GM18858 (cell line): Measurements from ENCODE around the gene RRP9.

Experiments
- ATAC-seq: cut with Tn5 transposase; IDR thresholded peaks from one replicate; pipeline ENCODE4 v1.9.1; 2021; ENCODE audit not compliant: unreplicated experiment

Gene RRP9

DNA sequence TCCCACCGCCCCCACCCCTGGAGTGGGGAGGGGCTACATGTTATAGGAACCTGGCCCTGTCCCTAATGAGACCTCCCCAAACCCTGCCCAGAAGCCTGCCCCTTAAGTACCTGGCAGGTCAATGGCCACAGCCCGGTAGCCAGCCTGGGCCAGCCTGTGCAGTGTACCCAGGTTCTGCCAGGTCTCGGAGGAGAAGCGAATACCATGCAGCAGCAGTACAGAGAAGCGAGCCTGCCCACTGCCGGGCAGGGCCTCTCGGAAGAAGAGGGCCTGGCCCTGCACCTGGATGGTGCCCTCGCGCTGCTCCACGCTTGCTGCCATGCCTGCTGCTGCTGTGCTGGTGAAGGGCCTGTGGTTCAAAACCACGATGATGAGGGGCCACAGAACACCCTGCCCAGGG, 29.6 kb upstream of the RRP9 start:
- ATAC-seq = no peak

DNA sequence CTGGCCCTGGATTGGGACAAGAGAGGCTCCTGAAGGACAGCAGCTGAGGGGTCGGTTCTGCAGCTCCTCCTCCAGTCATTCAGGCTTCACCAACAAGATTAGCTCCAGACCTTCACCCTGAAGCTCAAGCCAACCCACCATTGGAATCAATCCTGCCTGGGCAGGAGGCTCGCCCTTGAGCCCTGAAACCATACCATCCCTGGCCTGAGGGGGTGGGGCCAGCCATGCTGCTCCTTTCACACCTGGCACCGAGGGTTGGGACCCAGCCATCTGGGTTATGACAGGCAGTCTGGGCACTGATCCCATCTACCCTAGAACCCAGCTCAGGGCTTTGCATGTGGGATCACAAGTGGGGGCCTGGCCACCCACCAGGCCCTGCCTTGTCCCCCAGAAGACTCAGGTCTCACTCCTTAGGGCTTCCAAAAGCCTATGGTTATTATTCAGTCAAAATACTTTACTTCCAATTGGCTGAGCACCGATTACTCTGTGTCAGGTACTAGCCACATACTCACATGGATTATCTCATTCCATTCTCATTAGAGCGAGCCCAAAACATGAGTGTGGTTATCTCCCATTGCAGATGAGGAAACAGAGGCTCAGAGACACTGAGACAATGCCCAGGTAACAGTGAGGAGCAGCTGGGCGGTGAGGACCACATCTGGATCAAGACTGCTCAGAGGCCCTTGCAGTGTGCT, 29.0 kb upstream of the RRP9 start:
- no peak for ATAC-seq

DNA sequence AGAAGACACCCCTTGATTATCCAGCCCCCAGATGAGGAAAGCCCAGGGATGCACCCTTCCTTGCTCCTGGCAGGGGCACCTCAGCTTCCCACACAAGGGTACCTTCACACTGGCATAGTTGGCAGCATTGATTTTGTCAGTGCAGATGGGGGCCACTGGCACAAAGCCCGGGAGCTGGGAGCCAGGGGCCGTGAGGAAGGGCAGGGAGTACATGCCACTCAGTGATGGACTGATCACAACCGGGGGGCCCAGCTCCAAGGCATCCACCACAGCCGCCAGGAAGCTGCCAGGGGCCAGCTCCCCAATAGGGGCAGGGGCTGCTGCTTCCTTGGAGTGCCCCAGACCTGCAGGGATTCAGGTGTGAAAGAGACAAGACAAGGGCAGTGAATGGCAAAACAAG, 28.1 kb upstream of the RRP9 start:
- ATAC-seq = no peak

DNA sequence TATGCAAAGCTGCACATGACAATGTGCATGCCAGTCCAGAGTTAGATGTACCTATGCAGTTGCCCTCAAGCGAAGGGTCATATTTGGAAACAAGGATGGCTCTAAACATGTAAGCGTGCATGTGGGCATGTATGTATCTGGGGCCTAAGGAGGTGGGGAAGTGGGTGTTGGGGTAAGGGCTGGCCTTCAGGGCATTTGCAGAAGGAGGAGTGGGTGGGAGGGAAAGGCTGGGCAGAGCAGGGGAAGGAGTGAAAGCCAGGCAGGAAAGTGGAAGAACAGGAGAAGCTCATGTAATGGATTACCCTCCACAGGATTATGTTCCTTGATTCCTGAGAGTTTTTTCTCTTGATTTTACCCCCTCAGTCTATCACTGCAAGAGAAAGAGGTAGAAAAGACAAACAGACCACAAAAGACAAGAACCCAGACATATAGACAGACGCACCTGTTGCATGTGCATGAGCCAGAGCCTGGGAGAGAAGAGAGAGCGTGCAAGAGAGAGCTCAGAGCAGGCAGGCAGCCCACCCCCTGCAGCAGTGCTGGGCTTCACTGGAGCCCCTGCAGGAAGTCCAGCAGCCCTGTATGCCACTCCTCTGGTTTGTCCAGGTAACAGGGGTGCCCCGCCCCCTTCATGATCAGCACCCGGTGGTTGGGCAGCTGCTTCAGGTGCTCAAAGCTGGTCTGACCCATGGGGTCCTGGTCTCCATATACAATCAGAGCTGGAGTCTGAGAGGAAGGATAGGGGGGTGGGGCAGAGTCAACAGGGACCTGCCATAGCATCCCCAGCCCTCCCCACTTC, 27.4 kb upstream of the RRP9 start:
- ATAC-seq = no peak

DNA sequence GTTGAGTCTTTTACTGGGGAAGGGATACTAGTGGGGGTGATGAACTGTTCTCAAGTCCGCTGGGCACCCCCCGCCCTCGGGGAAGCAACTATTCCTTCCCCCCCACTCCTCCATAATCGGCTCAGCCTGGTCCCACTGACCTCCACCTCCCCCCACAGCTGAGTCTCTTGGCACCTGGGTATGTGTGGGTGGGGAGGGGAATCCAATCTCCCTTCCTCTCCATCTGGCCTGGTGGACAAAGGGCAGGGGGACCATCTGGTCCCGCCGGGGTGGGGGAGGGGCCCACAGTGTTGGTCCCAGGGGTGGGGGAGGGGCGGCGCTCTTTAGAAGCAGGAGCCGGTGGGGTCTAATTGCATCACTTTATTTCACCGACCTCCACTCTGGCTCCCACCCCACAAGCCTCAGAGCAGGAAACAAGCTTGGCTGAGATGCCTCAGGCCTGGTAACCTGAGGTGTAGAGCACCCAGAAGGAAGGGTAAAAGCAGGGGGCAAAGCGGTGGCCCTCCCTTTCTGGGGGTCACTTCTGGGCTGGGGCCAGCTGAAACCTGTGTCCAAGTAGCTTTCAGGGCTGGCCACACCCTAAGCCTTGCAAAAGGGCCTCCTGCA, 26.6 kb upstream of the RRP9 start:
- ATAC-seq = no peak

DNA sequence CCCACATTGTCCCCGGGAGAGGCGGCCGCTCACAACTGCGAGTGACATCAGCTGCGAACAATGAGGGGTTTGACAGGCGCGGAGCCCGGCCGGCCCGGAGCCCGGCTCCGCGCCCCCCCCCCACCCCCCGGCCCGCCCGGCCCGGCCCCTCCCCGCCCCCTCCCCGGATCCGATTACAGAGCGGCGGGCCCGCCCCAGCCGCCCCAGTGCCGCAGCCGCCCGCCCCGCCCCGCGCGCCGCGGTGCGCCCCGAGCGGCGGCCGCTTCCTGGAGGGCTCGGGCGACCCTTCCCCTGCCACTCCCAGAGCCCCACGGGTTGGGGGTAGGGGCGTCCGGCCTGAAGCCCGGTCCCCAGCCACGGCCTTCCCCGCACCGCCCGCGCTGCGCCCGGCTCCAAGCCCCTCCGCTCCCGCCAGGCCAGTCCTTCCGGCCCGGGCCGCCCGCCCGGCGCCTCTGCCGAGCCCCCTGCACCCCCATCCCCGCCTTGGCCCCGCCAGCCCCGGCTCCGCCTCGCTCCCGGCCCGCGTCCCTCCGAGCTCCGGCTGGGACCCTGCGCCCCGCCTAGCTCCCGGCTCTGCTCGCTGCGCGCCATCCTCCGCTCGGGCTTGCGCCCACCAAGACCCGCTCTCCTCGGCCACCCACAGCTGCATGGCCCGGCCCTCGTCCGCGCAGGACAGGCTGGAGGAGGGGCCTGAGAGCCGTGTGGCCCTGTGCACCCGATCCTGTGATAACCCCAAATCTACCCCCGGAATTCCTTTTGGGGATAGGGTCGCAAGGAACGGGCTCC, 25.9 kb upstream of the RRP9 start, which contains the start of gene PCBP4:
TSS of gene PCBP4 (minus strand) at position 71 of the 786 bp plus-strand sequence. CDS start 6,214 bp downstream, outside the sequence.
- ATAC-seq = no peak

DNA sequence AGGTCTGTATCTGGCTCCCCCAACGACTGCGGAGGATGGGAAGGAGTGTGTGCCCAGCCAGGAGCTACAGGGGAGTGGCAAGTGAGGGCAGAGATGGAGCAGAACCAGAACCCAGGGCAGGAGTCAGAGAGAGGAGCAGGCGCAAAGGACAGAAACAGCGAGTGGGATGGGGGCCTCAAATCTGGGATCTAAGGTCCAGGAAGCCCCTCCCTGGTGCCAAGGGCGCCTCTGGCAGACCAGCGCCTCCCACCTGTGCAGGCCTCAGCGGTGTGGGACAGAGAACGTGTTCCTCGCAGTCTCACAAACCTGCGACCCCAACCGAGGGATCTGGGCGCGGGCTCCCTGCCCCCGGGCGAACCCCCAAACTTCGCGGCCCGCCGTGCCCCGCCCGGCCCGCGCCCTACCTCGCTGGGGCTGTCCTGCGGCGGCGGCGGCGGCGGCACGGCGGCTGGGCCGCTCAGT, 25.2 kb upstream of the RRP9 start:
- ATAC-seq = no peak

DNA sequence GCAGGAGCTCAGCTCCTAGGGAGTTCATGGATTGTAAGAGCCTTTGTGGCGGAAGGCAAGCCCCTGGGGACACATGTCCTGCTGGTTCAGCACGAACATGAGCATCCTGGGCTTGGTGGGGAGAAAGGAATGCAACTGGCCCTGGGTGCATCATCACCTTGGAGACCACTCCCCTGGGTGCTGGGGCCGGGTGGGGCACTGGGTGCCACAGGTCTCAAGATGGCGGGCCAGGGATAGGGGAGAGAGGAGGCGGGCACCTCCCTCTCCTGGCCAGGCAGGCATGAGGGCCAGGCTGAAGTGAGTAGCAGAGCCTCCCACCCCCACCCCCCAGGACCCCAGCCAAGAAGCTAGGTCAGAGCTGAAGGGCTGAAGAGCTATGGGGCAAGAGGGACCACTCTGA, 24.8 kb upstream of the RRP9 start:
- ATAC-seq = no peak

DNA sequence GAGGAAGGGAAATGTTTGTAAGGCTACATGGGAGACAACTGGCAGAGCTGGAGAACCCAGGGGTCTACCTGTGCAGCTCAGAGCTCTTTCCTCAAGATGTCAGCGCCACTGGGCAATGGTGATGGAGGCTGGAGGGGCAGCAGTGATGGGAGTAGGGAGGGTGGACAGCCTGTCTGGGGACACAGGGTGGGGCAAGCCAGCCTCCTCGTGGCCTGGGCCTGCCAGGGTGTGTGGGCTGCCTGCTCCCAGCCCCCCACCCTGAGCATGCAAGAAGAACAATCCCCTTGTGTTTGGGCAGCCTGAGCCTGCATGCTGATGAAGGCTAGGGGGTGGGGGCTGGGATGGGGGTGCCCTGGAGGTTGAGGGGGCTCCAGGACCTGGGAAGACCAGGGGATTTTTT, 24.3 kb upstream of the RRP9 start:
- no peak for ATAC-seq

DNA sequence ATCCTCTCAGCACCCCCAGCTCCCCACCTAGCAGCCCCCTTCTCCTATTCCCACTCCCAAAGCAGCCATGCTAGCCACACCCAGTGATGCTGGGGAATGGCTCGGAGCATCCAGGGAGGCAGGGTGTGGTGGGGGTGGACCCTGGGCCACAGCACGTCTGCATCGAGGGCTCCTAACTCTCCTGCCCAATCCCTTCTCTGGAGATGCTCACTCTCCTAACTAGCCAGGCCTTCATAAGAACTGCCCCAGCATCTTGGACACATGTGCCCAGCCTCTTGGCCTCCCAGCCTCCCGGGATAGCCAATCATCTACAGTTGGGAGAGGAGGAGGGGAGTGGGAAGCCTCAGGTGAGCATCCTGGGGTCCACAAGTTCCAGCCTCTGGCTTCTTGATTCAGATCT, 22.8 kb upstream of the RRP9 start:
- no peak for ATAC-seq

DNA sequence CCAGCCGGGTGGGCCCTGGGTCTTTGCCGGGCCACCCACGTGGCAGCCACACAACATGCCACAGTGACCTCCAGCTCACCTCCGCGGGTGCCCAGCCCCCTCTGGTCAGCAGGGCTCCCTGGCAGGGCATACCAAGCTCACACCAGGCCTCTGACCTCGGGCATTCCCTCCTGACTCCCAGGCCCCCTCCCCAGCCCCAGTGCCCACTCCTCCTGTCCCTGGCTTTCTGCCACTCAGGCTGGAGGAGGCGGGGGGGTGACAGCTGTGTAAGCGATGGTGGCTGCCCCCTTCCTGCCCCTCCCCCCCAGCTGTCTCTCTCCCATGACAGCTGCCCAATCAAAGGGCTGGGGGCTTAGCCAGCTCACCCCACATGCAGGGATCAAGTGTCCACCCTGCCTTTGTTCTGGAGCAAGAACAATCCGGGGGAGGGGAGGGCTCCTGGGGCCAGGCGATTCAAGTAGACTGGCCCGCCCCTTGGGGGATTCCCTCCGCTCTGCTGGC, 22.3 kb upstream of the RRP9 start:
- no peak for ATAC-seq

DNA sequence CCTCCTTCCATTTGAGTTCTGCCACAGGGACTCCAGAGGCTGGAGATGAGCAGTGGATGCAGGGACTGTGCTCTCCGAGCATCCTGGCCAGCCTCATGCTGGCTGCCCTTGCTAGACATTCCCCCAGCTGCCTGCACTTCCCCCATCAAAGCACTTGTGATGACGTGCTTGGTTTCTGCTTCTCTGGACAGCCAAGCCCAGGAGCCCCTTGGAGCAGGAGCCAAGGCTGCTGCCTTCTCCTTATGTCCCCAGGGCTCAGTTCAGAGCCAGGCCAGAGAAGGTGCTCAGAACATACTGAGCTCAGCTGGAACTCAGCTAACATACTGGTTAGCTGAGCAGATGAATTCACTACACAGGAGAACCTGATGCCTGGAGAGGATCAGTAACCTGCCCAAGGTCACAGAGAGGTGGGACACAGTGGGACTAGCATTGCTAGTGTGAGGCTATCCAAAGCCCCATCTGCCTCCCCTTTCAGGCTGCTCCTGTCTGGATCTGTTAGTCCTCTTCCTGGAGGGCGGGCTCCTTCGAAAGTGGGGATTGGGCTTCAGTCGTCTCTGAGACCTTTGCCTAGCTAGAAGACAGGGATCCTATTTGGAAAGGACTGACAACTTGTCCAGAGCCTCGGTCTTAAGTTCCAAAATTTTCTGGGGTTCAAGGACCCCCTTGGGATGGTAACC, 21.3 kb upstream of the RRP9 start:
- no peak for ATAC-seq

DNA sequence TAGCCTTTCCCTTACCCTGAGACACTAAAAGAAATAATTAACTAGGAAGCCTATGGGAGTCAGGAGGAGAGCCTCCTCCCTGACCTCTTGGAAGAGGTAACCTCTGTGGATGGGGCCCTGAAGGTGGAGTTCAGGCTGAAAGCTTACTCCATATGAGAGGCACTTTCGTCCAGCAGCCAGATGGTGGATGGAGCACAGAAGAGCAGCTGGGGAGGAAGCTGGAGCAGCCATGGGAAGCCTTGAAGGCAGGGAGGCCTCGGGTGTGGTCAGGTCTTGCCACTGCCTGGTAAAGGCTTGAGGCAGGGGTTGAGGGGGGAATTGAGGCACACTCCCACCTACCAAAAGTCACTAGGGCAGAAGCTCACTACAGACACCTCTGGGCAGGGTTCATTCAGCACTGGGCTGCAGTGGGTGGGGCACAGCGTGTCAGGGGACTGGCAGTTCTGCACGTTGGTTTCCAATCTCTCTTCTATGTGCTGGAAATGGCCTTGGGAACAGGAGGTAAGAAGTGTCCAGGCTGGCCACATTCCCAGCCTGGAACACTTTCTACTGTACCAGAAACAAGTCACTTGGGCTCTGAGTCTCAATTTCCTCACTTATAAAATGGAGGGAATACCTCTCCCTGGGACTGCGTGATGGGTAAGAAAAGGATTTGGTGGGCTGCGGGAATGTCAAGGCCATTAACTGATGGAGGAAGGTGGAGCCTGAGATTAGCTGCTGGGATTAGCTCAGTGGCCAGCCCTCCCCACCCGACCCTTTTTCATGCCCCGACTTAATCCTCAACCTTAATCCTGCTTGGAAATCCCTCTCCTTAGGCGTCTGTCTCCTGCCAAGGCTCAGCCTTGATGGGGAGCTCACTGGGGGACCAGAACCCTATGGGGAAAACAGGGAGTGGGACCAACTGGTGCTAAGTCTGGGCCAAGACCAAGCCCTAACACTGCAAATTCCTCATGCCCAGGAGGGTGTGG, 20.2 kb upstream of the RRP9 start:
- ATAC-seq = no peak

DNA sequence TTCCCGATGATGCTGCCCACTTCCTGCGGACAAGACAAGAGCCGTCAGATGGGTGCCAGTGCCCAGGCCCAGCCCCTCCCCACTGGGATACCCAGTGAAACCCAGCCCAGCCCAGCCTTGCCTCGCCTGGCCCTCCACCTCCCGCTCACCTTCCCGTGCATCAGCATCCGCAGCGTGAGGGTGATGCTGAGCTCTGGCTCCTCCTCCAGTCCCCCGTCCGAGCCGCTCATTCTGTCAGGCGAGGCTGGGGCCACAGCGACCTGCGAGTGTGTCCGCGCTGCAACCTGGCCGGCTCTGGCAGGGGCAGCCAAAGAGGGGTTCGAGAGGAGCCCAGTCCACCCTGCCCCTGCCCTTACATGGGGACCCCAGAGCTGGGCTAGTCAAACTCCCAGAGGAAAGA, 19.3 kb upstream of the RRP9 start:
- no peak for ATAC-seq

DNA sequence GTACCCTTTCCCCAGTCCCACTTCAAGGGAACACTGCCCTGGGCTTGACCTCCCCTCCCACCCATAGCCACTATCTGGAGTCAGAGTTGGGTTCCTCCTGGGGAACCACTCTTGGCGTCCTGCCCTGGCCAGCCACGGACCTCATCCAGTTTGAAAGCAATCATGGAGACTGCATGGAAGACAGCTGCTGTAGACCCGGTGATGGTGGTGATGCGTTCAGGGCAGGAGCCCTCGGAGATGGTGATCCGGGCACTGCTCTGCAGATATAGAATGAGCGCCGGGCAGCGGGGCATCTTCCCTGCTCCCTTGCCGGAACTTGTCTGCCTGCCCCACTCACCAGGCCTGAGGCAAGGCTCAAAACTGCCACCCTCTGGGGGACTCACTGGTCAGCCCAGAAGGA, 18.7 kb upstream of the RRP9 start:
- ATAC-seq = no peak

DNA sequence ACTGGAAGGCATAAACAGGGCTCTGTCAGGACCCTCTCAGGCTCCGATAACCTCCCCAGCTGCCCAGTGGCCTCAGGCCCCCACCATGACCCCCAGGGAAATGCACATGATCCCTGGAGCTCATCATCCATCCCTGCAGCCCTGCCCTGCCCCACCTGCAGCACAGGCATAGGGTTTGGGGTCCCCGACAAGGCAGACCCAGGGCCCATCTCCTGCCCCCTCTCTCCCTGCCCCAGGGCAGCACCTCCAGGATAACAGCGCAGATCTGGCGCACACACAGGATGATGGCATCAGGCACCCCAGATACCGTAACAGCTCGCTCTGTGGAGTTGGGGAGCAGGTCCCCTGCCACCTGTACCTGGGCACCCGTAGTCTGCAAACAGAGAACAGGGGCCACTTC, 17.9 kb upstream of the RRP9 start:
- ATAC-seq = no peak

DNA sequence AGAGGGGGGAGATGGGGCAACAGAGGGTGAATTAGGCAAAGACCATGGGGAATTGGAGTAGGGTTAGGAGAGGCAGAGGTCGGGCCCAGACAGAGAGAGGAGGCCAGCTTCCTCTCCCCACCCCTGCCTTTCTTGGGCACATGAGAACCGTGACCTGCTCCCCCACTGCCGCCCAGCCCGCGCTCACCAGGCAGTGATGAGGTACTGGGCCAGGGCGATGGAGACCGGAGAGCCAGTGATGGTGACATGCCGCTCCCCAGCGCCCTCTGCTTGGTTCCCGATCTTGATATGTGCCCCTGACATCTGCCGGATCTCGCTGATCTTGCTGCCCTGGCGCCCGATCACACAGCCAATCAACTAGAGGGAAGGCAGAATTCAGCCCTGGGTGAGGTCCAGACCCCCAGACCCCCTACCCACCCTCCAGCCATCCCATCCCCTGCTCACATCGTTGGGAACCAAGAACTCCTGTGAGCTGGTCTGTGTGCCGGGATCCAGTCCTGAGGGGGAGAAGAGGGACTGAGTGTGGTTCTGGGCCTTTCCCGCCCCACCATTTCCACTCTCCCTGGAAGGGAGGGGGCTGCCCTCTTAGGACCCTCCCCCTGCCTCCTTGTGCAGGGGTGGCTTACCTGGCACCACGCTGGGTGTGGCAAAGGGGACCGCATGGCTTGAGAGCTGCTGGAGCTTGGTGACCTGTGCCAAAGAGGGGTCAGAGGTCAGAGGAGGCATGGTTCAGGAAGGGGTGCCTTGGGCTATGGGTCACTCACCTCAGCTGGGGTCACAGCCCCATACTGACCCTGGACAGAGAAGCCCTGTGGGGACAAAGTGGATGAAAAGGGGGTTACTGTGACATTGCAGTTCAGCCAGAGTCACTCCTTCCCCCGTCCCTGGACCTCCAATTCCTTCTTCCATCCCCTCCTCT, 17.2 kb upstream of the RRP9 start:
- ATAC-seq = no peak

DNA sequence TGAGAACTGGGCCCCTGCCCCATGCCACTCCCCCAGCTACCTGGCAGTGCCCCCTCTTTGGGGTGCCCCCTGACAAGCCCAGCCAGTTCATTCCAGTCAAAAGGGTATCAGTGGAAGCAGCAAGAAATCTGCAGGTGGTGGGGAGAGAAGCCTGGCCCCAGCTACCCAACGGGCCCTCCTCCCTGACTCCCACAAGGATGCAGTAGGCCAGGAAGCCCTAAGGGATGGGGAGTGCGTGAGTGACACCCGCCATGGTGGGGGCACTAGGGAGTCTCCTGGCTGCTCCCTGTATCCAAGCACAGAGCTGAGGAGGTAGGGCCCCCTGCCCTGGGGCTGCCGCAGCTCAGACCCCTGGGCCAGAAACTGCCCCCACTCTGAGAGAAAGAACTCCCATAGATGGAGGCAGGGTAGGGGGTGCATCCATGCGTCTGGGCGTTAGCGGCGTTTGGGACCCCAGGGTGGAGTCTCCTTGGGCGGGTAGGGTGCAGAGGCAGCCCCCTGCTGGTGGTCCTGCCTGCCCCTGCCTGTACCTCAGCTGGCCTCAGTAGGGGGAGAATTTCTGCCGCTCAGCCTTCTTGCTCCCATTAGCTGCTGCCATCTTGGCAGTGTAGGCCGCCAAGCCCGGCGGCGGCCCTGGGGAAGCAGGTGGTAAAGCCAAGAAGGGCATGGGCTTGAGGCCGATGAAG, 16.0 kb upstream of the RRP9 start:
- ATAC-seq = no peak
